T-helper 17 cell (primary cell): ENCODE results near the gene SLC6A13. TPM values are rescaled to one million over a fixed set of nuclear protein-coding genes. Genes with fewer than 3 reads are reported as not detected.
"Not testable (repeated sequence)": the region's sequence is repeated elsewhere in the genome, so short reads cannot be mapped to it uniquely, and the experiment has no call there.

ENCODE experiments used
- ATAC-seq: fragments of 150-1000 bp; cut with Tn5 transposase; 2 replicates; pipeline ENCODE4 v1.10.0; 2021; ENCODE audit warnings: mild to moderate bottlenecking, moderate library complexity
- DNase-seq, 3 donors: peaks; one replicate each; pipeline versions ENCODE4 v3.0.0 to v3.0.0-alpha.2; 2020 to 2021
- H3K9me3 ChIP-seq: one replicate; pipeline ENCODE4 v1.7.0; 2013; ENCODE audit warnings: low read length, mild to moderate bottlenecking; ENCODE audit not compliant: control insufficient read depth, poor library complexity, severe bottlenecking
- H3K27ac Mint-ChIP-seq: one replicate; pipeline ENCODE4 v1.8.0; 2022; ENCODE audit warnings: mild to moderate bottlenecking, moderate library complexity, mixed read lengths
- H3K27me3 Mint-ChIP-seq: one replicate; pipeline ENCODE4 v1.8.0; 2022; ENCODE audit warnings: mixed read lengths
- H3K36me3 Mint-ChIP-seq: one replicate; pipeline ENCODE4 v1.8.0; 2022; ENCODE audit warnings: low read depth, mixed read lengths
- H3K4me1 Mint-ChIP-seq: one replicate; pipeline ENCODE4 v1.8.0; 2022; ENCODE audit warnings: mild to moderate bottlenecking, mixed read lengths
- H3K4me3 Mint-ChIP-seq: one replicate; pipeline ENCODE4 v1.8.0; 2022; ENCODE audit warnings: mild to moderate bottlenecking, moderate library complexity, mixed read lengths
- total RNA-seq, 4 donors: library from RNA in 2 of 4; stranded (reverse) in 2 of 4; gene quantifications; one replicate each; pipeline ENCODE4 v1.2.3 and lab custom pipeline; 2022 to 2026

The SLC6A13 gene
- total RNA-seq, 2 donors from 2014 or later: 0.26 to 0.72 TPM

GRCh38 chr12:227286-227915, 35.2 kb downstream of the SLC6A13 start:
- Mint-ChIP-seq H3K27ac (no peak overlapping the region), H3K36me3 (peaks cover 2% of the 10 kb centered on the region), H3K27me3 (peaks cover 59% of the 10 kb centered on the region), H3K4me1 (peaks cover 2% of the 10 kb centered on the region), H3K4me3 (no peak overlapping the region)
- no peaks in the 10 kb centered on the region for H3K9me3 ChIP-seq
- DNase-seq (no peak), ATAC-seq (no peak)

- no peaks in the 10 kb centered on the region for H3K9me3 ChIP-seq
- H3K4me3 Mint-ChIP-seq: no peak overlapping the region
- DNase-seq (no peak), ATAC-seq (no peak)
- H3K27ac Mint-ChIP-seq: no peak overlapping the region
- H3K4me1 Mint-ChIP-seq: peaks cover 2% of the 10 kb centered on the region
- peaks cover 61% of the 10 kb centered on the region for H3K27me3 Mint-ChIP-seq
- peaks cover 2% of the 10 kb centered on the region for H3K36me3 Mint-ChIP-seq
Observed at GRCh38 chr12:226401-226800, 36.2 kb downstream of the SLC6A13 start.

GRCh38 chr12:225012-225411, 37.6 kb downstream of the SLC6A13 start:
- no peak overlapping the region for H3K4me3 Mint-ChIP-seq
- H3K27ac Mint-ChIP-seq: no peak overlapping the region
- ATAC-seq (no peak), DNase-seq (no peak)
- H3K27me3 Mint-ChIP-seq: peaks cover 57% of the 10 kb centered on the region
- H3K9me3 ChIP-seq: no peaks in the 10 kb centered on the region
- peaks cover 2% of the 10 kb centered on the region for H3K36me3 Mint-ChIP-seq
- H3K4me1 Mint-ChIP-seq: peaks cover 2% of the 10 kb centered on the region

GRCh38 chr12:224330-224729, 38.3 kb downstream of the SLC6A13 start:
- DNase-seq (no peak), ATAC-seq (no peak)
- Mint-ChIP-seq H3K27me3 (peaks cover 53% of the 10 kb centered on the region), H3K27ac (no peak overlapping the region), H3K36me3 (peaks cover 2% of the 10 kb centered on the region), H3K4me3 (no peak overlapping the region), H3K4me1 (peaks cover 2% of the 10 kb centered on the region)
- no peaks in the 10 kb centered on the region for H3K9me3 ChIP-seq

GRCh38 chr12:223841-224240, 38.8 kb downstream of the SLC6A13 start:
- no peaks in the 10 kb centered on the region for H3K9me3 ChIP-seq
- H3K36me3 Mint-ChIP-seq: peaks cover 4% of the 10 kb centered on the region
- H3K4me3 Mint-ChIP-seq: no peak overlapping the region
- no peak for DNase-seq
- H3K27me3 Mint-ChIP-seq: peaks cover 53% of the 10 kb centered on the region
- H3K27ac Mint-ChIP-seq: no peak overlapping the region
- no peak for ATAC-seq
- H3K4me1 Mint-ChIP-seq: peaks cover 2% of the 10 kb centered on the region

- Mint-ChIP-seq H3K27ac (no peak overlapping the region), H3K27me3 (peaks cover 52% of the 10 kb centered on the region), H3K36me3 (peaks cover 2% of the 10 kb centered on the region), H3K4me3 (no peak overlapping the region), H3K4me1 (no peaks in the 10 kb centered on the region)
- no peaks in the 10 kb centered on the region for H3K9me3 ChIP-seq
- DNase-seq (no peak), ATAC-seq (no peak)
Observed at GRCh38 chr12:221736-222135, 40.9 kb downstream of the SLC6A13 start.

- Mint-ChIP-seq H3K4me1 (no peaks in the 10 kb centered on the region), H3K27me3 (peaks cover 48% of the 10 kb centered on the region), H3K27ac (no peak overlapping the region), H3K36me3 (peaks cover 2% of the 10 kb centered on the region), H3K4me3 (peak overlapping the region; percentile 7)
- no peak for ATAC-seq
- DNase-seq: no peak
- H3K9me3 ChIP-seq: no peaks in the 10 kb centered on the region
Observed at GRCh38 chr12:220946-221550, 41.6 kb downstream of the SLC6A13 start.

- DNase-seq (no peak), ATAC-seq (no peak)
- Mint-ChIP-seq H3K36me3 (peaks cover 2% of the 10 kb centered on the region), H3K27me3 (peaks cover 48% of the 10 kb centered on the region), H3K4me1 (no peaks in the 10 kb centered on the region), H3K4me3 (no peak overlapping the region), H3K27ac (no peak overlapping the region)
- no peaks in the 10 kb centered on the region for H3K9me3 ChIP-seq
Observed at GRCh38 chr12:220491-220890, 42.1 kb downstream of the SLC6A13 start.

- Mint-ChIP-seq H3K4me1 (no peaks in the 10 kb centered on the region), H3K27me3 (peaks cover 48% of the 10 kb centered on the region), H3K27ac (no peak overlapping the region), H3K36me3 (peaks cover 2% of the 10 kb centered on the region), H3K4me3 (no peak overlapping the region)
- peak; percentile 78 for ATAC-seq
- H3K9me3 ChIP-seq: no peaks in the 10 kb centered on the region
- DNase-seq: peak in 1 of 3 donors; percentile 12
Observed at GRCh38 chr12:219891-220352, 42.7 kb downstream of the SLC6A13 start.

GRCh38 chr12:218728-219590, 43.7 kb downstream of the SLC6A13 start:
- peaks cover 2% of the 10 kb centered on the region for H3K36me3 Mint-ChIP-seq
- DNase-seq: no peak
- H3K4me1 Mint-ChIP-seq: no peaks in the 10 kb centered on the region
- H3K27me3 Mint-ChIP-seq: peaks cover 50% of the 10 kb centered on the region
- no peak for ATAC-seq
- H3K27ac Mint-ChIP-seq: no peak overlapping the region
- no peak overlapping the region for H3K4me3 Mint-ChIP-seq
- H3K9me3 ChIP-seq: no peaks in the 10 kb centered on the region

GRCh38 chr12:218221-218620, 44.4 kb downstream of the SLC6A13 start:
- Mint-ChIP-seq H3K27ac (no peak overlapping the region), H3K4me1 (peaks cover 2% of the 10 kb centered on the region), H3K27me3 (peaks cover 57% of the 10 kb centered on the region), H3K4me3 (no peak overlapping the region), H3K36me3 (peaks cover 2% of the 10 kb centered on the region)
- H3K9me3 ChIP-seq: no peaks in the 10 kb centered on the region
- ATAC-seq (no peak), DNase-seq (no peak)

- H3K9me3 ChIP-seq, H3K4me1 Mint-ChIP-seq, DNase-seq, H3K4me3 Mint-ChIP-seq, H3K27ac Mint-ChIP-seq, H3K36me3 Mint-ChIP-seq, ATAC-seq: not testable (repeated sequence)
- peaks cover 55% of the 10 kb centered on the region for H3K27me3 Mint-ChIP-seq
Observed at GRCh38 chr12:217029-217428, 45.6 kb downstream of the SLC6A13 start.

- ATAC-seq: no peak
- no peak for DNase-seq
- H3K9me3 ChIP-seq: no peaks in the 10 kb centered on the region
- Mint-ChIP-seq H3K36me3 (peaks cover 4% of the 10 kb centered on the region), H3K27ac (no peak overlapping the region), H3K27me3 (peaks cover 64% of the 10 kb centered on the region), H3K4me3 (no peak overlapping the region), H3K4me1 (peaks cover 6% of the 10 kb centered on the region)
Observed at GRCh38 chr12:215116-215515, 47.5 kb downstream of the SLC6A13 start.
